ENCODE data around the gene MPC1.

- TF ChIP-seq POLR2A (IDR thresholded peaks at IDR 0.05) (no peak), CTCF (IDR thresholded peaks at IDR 0.05) (no peak)
Measured at GRCh38 chr6:166415306-166415705, 32.6 kb upstream of the MPC1 start.

Data from lower leg skin (tissue), 3 donors.